K562 (cell line): ENCODE data around the gene CALM1. TPM values are rescaled to one million over a fixed set of nuclear protein-coding genes. Genes with fewer than 3 reads are reported as not detected.
A peak's percentile ranks its signal among the peaks of the same experiment; 100 is the strongest.

Experiments used
- CCNT2 ChIP-seq: IDR thresholded peaks from 2 replicates; pipeline ENCODE4 v1.6.1; 2011; ENCODE audit warnings: borderline replicate concordance, low read depth, mild to moderate bottlenecking, moderate library complexity, mixed read lengths, low read length; ENCODE audit not compliant: insufficient read length; ENCODE audit errors: extremely low read depth
- DIDO1 ChIP-seq: fragments of 450-650 bp; IDR thresholded peaks from 2 replicates; pipeline ENCODE4 v1.6.1; 2016; ENCODE audit warnings: low read depth, missing biosample characterization, missing genetic modification characterization
- DLX4 ChIP-seq: fragments of 250-450 bp; sonication (Bioruptor Pico); IDR thresholded peaks from 2 replicates; pipeline ENCODE4 v1.6.1; 2021; ENCODE audit warnings: mild to moderate bottlenecking
- ERF ChIP-seq: fragments of 450-650 bp; formaldehyde crosslinking; IDR thresholded peaks from 2 replicates; pipeline ENCODE4 v1.4.0; 2020; ENCODE audit warnings: mild to moderate bottlenecking, mixed read lengths
- ETS2 ChIP-seq: IDR thresholded peaks from 2 replicates; pipeline ENCODE4 v1.6.1; 2016; ENCODE audit warnings: borderline replicate concordance, missing genetic modification characterization, mild to moderate bottlenecking, moderate library complexity, missing compliant biosample characterization; ENCODE audit not compliant: poor library complexity, severe bottlenecking
- GABPB1 ChIP-seq: sonication (generic); formaldehyde crosslinking; IDR thresholded peaks from 2 replicates; pipeline ENCODE4 v1.8.0; 2022; ENCODE audit warnings: mild to moderate bottlenecking, missing genetic modification reagents
- GATAD2B ChIP-seq: fragments of 450-650 bp; IDR thresholded peaks from 2 replicates; pipeline ENCODE4 v1.6.1; 2017; ENCODE audit warnings: mild to moderate bottlenecking, borderline replicate concordance
- HDAC2 ChIP-seq: fragments of 450-650 bp; IDR thresholded peaks from 2 replicates; pipeline ENCODE4 v1.6.1; 2016; ENCODE audit warnings: mild to moderate bottlenecking
- HEY1 ChIP-seq: fragments of 250-450 bp; sonication (Bioruptor Pico); IDR thresholded peaks from 2 replicates; pipeline ENCODE4 v1.5.0; 2020; ENCODE audit warnings: mild to moderate bottlenecking, moderate library complexity, borderline replicate concordance
- MBD2 ChIP-seq: sonication (generic); IDR thresholded peaks from 2 replicates; pipeline ENCODE4 v1.6.1; 2016; ENCODE audit warnings: low read depth, borderline replicate concordance
- MLLT1 ChIP-seq, 2 experiments: fragments of 450-650 bp; IDR thresholded peaks; 2 replicates each; pipeline ENCODE4 v1.6.1; 2016
- STAT5B ChIP-seq: fragments of 250-450 bp; sonication (Bioruptor Pico); IDR thresholded peaks from 2 replicates; pipeline ENCODE4 v1.8.0; 2021; ENCODE audit warnings: mild to moderate bottlenecking, inconsistent platforms
- TCF7 ChIP-seq: sonication (generic); IDR thresholded peaks from 2 replicates; pipeline ENCODE4 v1.6.1; 2016; ENCODE audit warnings: antibody characterized with exemption, borderline replicate concordance
- ZNF12 ChIP-seq: sonication (generic); formaldehyde crosslinking; IDR thresholded peaks from 2 replicates; pipeline ENCODE4 v1.4.0; 2020; ENCODE audit warnings: mild to moderate bottlenecking, missing genetic modification reagents
- ZNF134 ChIP-seq: fragments of 250-450 bp; sonication (Bioruptor Pico); conservative IDR thresholded peaks from 2 replicates; pipeline ENCODE4 v1.4.0; 2020
- ZNF436 ChIP-seq: fragments of 250-450, 450-650 bp; sonication (Bioruptor Pico); formaldehyde crosslinking; IDR thresholded peaks from 2 replicates; pipeline ENCODE4 v1.7.0; 2020; ENCODE audit warnings: mild to moderate bottlenecking
- ZNF592 ChIP-seq: fragments of 450-650 bp; IDR thresholded peaks from 2 replicates; pipeline ENCODE4 v1.6.1; 2017; ENCODE audit warnings: antibody characterized with exemption, mild to moderate bottlenecking
- ZNF668 ChIP-seq: fragments of 250-450 bp; sonication (Bioruptor Pico); IDR thresholded peaks from 2 replicates; pipeline ENCODE4 v1.8.0; 2022; ENCODE audit warnings: mild to moderate bottlenecking, inconsistent platforms
- polyA plus RNA-seq, 8 experiments: library from polyadenylated mRNA; depleted of rRNA in 4 of 8; stranded (reverse) in 5 of 8; unstranded in 3 of 8; fragments of >200 nt; fragmentation: Nextera tagmentation in 2 of 8; fragmentation: Illumina TruSeq in 1 of 8; extraction: Ambion mirVana in 2 of 8; extraction: Trizol in 1 of 8; gene quantifications; 2 replicates each; pipeline versions ENCODE4 v1.2.1 to v1.2.3, GENCODE V29; 2011 to 2014; ENCODE audit warnings: inconsistent platforms in 1 of 8, missing spikeins in 1 of 8
- total RNA-seq, 7 experiments: library from RNA; depleted of rRNA in 6 of 7; stranded (reverse); fragments of >200 nt in 6 of 7; fragmentation: Illumina TruSeq in 2 of 7; extraction: Trizol in 2 of 7; gene quantifications; 2 replicates each; pipeline versions ENCODE4 v1.2.1 to v1.2.3, GENCODE V29; 2011 to 2021; ENCODE audit warnings: low replicate concordance in 1 of 7

CALM1 gene
- total and polyA plus RNA-seq, 9 of the 15 experiments (the other 6 are each of a cell fraction or from before 2014, with no cell fraction given): 48.0 to 269 (median 158) TPM

- TF ChIP-seq HDAC2 (0 out of 2 replicates have a peak, but pooled peaks have one; percentile 24), DIDO1 (tag) (no peak), ZNF592 (0 out of 2 replicates have a peak, but pooled peaks have one; percentile 13), ZNF12 (CRISPR knock-in tag) (no peak), ZNF668 (CRISPR knock-in tag) (no peak), TCF7 (0 out of 2 replicates have a peak, but pooled peaks have one; percentile 41), ZNF134 (CRISPR knock-in tag) (no peak), ERF (CRISPR knock-in tag) (peak; percentile 81; the same call in 1 of the 2 replicates), STAT5B (CRISPR knock-in tag) (no peak), MBD2 (peak; percentile 79; the same call in 1 of the 2 replicates), ETS2 (tag) (no peak), DLX4 (no peak), CCNT2 (peak; percentile 96), HEY1 (no peak), GABPB1 (CRISPR knock-in tag) (peak; percentile 55; the same call in 1 of the 2 replicates), GATAD2B (peak; percentile 90), ZNF436 (CRISPR knock-in tag) (0 out of 2 replicates have a peak, but pooled peaks have one; percentile 5), MLLT1 (IDR thresholded peaks at IDR 0.05) (peak in 1 of 2 experiments; percentile 44; a peak in 1 of 4 replicates)
These were observed at the start of gene CALM1 (continued) for GRCh38 chr14:90396341-90397339.
